GM18508 (cell line): ENCODE results near the gene EPHA3.

ENCODE experiments used
- ATAC-seq: cut with Tn5 transposase; IDR thresholded peaks from one replicate; pipeline ENCODE4 v1.9.1; 2021; ENCODE audit warnings: moderate number of reproducible peaks; ENCODE audit not compliant: insufficient read depth, unreplicated experiment

The EPHA3 gene

DNA sequence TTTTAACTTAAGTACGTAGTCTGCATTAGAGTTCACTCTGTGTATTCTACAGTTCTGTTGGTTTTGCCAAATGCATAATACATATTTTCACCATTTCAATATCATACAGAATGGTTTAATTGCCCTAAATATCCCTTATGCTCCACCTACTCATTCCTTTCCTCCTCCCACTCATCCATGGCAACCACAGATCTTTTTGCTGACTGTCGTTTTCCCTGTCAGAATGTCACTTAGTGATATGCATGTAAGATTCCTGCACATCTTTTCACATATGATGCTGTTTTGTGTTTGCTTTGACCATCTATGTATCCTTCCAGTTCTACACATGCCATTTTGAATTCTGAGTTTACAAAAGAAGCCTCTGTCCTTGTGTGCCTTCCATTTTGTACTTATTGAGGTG is 36.7 kb downstream of the EPHA3 start:
- ATAC-seq, result no peak

GRCh38 chr3:89145995-89146394 is 38.6 kb downstream of the EPHA3 start:
- ATAC-seq, result no peak

GRCh38 chr3:89154416-89154815 is 47.0 kb downstream of the EPHA3 start:
- no peak for ATAC-seq

GRCh38 chr3:89155811-89156210 is 48.4 kb downstream of the EPHA3 start:
- no peak for ATAC-seq

DNA sequence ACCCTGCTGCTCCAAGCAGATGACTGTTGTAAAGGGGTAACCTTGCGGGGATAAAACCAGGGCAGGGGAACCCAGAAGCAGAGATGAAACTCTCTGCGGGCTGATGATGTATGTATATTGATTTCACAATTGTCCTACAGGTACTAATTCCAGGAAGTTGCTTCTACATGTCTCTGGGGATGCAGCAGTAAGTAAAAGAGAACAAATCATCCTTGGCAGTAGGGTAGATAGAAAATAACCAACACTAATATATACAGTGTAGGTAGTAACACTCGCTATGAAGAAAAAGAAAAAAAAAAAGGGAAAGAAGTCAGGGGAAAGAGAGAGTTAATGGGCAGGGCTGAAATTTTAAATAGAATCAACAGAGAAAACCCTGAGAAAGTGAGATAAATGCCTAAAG is 50.2 kb downstream of the EPHA3 start:
- ATAC-seq, result no peak

GRCh38 chr3:89159605-89160004 is 52.2 kb downstream of the EPHA3 start:
- no peak for ATAC-seq

DNA sequence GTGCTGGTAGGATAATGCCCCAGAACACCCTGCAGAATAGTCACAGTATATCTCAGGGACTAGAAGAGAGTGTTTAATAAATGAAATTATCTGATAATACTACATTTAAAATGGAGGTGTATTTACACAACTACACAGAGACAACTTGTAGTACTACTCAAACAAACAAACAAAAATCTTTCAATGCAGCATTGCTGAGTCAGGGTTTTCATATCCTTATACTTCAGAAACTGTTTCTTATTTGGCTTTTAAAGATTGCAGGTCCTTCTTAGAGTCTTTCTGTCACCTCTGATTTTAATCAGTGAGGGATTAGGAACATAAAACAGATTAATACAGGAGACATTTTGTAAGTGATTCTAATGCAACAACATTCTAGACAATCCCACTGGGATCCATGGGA is 57.4 kb downstream of the EPHA3 start:
- no peak for ATAC-seq

DNA sequence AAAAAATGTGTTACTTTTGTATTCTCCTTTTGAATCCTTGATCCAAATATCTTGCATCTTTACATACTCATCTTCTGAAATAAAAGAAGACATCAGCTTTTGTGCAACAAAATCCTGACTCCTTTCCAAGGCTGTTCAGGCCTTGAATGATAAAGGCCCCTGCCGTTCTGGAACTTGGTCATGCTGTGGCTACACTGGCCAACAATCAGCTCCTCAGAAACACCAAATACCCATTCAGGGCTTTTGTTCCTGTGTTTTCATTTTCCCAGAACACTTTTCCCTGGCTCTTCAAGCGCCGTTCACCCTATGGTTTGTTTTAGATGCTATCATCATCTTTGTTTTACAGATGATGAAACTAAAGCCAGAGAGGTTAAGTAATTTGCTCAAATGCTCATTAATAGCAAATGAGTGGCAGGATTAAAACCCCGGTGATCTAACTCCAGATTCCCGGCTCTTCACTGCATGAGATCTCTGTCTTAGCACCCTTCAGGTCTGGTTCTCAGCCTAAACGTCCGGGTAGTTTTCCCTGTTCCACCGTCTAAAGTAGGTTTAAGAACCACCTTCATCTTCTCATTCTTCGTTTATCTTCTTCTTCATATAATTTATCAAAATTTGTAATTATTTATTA is 58.3 kb downstream of the EPHA3 start:
- no peak for ATAC-seq

DNA sequence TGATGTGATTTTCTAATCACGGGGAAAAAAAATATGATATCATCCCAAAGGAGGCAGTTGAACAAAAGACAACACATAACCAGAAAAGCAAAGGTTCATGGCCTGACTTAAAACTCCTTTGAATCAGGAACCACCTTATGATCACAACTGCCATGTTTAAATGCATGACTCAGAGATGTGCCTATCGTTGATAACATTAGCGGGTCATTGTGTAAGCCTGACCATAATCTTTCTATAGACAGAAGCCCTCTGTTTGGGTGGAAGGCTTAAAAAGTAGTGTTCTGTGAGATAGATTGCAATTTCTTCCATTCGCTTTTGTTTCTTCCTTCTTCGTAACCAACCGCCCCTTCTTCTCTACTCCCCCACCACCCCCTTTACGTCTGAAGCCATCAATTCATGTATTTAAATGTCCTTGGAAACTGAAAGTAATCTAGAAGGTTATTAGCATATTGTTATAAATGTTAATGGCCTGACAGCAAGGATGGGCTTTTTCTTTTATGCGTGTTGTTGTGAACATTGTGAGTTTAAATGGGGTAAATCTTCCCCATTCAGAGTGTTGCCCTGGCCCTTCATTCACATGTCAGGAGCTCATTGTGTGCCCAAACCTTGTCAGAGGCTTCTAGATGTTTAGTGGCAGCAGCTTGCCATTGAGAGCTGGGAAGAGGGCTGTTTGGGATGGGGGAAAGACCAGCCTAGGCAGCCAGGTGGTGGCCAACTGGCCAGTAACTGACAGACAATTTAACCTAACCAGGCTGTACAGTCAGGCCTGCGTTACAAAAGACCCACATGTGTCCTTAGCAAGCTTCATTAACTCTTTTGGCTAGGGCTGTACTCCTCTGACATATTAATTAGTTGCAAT is 64.5 kb downstream of the EPHA3 start:
- no peak for ATAC-seq

DNA sequence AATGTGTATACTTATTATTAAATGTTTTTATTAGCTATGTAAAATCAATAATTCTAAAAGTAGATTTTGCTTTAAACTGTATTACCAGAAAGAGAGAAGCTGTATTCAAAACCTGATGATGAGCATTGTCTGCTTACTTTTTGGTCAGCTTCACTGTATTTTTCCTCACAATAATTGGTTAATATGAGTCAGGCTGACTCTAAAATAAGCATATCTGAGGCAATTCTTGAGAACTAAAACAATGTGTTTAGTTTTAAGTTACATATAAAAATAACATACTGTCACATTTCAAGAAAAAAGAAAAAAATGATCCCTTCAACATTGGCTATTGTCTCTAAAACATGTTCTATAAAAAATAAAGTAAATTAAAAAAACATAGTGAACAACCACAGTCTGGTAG is 66.1 kb downstream of the EPHA3 start:
- ATAC-seq, result no peak

DNA sequence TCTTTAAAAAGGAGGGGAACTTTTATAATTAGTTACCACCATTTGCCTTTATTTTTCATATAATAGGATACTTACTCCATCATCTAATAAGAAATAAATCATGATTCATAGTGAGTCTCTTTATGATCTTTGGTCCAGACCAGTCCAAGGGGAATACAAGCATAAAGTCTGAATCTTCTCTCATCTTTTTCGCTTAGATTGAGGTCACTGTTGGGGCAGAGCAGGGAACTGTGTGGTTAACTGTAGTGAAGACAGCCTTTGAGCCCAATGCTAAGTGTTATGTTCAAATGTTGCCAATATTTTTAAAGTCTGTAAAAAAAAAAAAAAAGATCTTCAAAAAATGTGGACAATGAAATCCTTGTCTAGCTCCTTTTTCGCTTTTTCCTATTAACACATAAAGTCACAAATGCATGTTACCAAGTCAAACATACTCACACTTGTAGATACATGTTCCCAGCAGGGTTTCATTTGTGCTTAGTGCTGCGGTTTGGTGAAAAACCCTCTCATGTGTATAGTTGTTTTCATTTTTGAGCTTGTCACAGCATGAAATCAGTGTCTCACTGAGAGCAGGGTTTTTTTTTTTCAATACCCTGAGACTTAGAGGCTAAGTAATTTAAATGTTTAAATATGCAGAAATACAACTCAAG is 72.1 kb downstream of the EPHA3 start:
- no peak for ATAC-seq

DNA sequence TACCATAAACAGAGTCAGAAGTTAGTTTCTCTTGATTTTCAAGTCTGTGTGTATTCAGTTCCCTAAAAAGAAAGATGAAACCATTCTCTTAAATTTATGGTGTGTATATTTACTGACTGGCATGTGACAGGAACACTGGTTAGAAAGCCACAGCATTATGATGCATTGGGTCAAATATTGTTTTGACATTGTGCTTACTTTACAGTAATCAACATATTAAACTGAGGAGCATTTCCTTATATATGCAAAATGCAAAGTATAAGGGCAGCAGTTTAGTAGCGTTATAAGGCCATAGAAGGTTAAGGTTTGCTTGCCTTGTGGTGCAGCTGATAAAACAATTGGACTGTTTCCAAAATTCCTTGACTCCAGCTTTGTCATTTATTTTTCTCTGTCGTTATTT is 72.9 kb downstream of the EPHA3 start:
- no peak for ATAC-seq

- no peak for ATAC-seq
Observed at GRCh38 chr3:89182056-89182455, 74.6 kb downstream of the EPHA3 start.

DNA sequence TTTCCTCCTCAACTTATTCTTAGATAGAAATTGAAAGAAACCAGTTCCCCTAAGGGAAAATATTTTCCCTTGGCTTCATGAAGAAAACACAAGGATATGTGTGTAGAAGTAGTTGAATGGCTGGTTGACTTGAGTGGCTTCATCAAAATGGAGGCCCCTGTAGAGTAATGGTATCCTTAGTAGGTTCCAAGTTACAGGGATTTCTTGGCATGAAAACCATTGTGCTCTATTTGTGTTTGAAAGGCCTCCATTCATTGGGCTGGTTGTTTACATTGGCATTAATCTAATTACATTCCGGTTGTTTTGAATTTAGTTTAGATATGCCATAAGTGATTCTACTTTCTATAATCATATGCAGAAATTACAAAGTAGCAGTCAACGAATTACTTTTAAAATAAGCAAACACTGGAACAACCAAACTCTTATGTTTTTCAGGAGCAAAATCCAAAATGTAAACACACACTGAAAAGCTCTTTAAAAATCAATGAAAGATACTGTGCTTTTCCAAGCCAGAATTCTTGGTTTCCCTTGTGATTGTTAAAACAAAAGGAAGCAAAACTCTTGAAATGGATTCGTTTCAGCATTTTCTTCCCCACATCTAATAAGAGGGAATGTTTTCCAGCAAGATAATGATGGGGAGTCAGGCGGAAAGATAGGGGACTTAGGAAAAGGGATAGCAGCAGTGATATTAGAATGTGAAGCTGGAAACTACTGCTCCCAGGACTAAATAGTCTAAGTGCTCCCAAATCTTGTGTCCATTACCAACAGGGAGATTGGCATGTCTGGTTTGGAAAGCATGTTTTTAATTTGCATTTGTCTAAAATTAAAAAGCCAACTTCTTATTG is 77.0 kb downstream of the EPHA3 start:
- no peak for ATAC-seq

DNA sequence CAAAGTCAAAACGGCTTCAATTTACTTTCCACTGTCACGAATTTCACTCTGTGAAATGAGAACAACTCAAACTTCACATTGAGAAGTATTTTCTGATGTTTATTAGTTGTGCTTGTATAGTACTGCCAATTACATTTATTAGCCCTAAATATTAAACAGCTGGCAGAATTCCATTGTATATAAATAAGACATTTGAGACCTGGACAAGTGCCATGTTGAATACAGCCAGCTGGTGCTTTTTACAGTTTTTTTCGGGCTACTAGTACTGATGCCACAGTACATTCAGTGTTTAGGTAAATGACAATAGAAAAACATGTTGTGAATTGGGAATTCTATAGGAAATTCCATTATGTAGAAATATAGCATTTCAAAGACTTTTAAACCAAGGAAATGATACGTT is 79.0 kb downstream of the EPHA3 start:
- ATAC-seq, result no peak

DNA sequence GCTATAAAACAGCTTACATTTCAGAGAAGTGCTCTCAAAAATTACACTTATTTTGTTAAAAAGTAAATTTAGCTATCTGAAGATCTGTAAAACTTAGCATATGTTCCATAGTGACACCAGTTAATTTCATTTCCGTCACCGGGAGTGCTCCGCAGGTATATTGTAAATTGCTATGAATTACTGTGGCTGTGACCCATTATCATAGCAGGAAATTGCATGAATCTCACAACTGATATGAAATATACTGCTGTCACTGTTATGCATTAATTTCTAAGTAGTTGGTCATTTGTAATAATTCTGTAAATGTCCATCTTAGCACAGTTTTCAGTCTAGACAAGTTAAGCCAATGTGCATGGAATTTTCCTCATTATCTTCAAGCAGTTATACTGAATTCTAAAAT is 91.2 kb downstream of the EPHA3 start:
- ATAC-seq, result no peak

GRCh38 chr3:89212619-89213018 is 105.2 kb downstream of the EPHA3 start:
- ATAC-seq, result no peak

GRCh38 chr3:89216016-89216739 is 108.8 kb downstream of the EPHA3 start:
- ATAC-seq, result no peak

GRCh38 chr3:89217148-89217685 is 109.8 kb downstream of the EPHA3 start:
- no peak for ATAC-seq

DNA sequence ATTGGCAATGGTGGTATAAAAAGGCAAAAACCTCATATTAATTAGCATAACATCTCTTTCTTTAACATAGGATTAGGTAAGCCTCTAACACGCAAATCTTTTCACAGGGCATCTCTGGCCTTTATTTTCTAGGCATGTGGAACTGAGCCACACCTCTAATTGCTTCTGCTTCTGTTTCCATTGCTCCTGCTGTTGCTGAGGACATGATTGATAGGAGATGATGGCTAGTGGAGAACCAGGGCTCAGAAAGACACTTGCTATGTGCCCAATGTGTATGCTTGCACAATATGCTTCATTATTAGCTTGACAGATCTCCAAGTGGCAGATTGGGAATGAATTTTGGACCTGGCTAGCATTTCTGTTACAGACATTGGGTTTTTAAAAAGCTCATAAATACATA is 114.5 kb downstream of the EPHA3 start:
- ATAC-seq, result no peak
